Endodermal cell (in vitro differentiated cells): Measurements from ENCODE around the gene BPIFB2. TPM values are rescaled to one million over a fixed set of nuclear protein-coding genes. Genes with fewer than 3 reads are reported as not detected.

ENCODE experiments used
- DNase-seq: peaks from one replicate; pipeline ENCODE4 v3.0.0-alpha.2; 2017
- H3K27ac ChIP-seq: 2 replicates; pipeline ENCODE4 v1.5.1; 2013; ENCODE audit warnings: mild to moderate bottlenecking, low read depth, low read length, moderate library complexity
- H3K27me3 ChIP-seq: 2 replicates; pipeline ENCODE4 v1.6.1; 2013; ENCODE audit warnings: mild to moderate bottlenecking, low read length, moderate library complexity; ENCODE audit not compliant: insufficient read depth, control insufficient read depth, poor library complexity, severe bottlenecking
- H3K36me3 ChIP-seq: 2 replicates; pipeline ENCODE4 v1.7.0; 2013; ENCODE audit warnings: mild to moderate bottlenecking, low read length, moderate library complexity; ENCODE audit not compliant: control insufficient read depth, insufficient read depth
- H3K4me1 ChIP-seq: one replicate; pipeline ENCODE4 v1.7.0; 2013; ENCODE audit warnings: low read length; ENCODE audit not compliant: control insufficient read depth, insufficient read depth
- H3K4me3 ChIP-seq: 2 replicates; pipeline ENCODE4 v1.5.1; 2013; ENCODE audit warnings: mild to moderate bottlenecking, low read length, moderate library complexity
- H3K9ac ChIP-seq: 2 replicates; pipeline ENCODE4 v1.6.1; 2013; ENCODE audit warnings: mild to moderate bottlenecking, low read length, moderate library complexity; ENCODE audit not compliant: poor library complexity, severe bottlenecking; ENCODE audit errors: extremely low read depth
- H3K9me3 ChIP-seq: 2 replicates; pipeline ENCODE4 v1.6.1; 2013; ENCODE audit warnings: mild to moderate bottlenecking, low read length, moderate library complexity; ENCODE audit not compliant: control insufficient read depth
- H3K27ac Mint-ChIP-seq: 2 replicates; pipeline ENCODE4 v1.8.0; 2020; ENCODE audit warnings: mixed read lengths
- H3K27me3 Mint-ChIP-seq: 2 replicates; pipeline ENCODE4 v1.8.0; 2021; ENCODE audit warnings: mild to moderate bottlenecking, mixed read lengths; ENCODE audit not compliant: insufficient read depth
- H3K36me3 Mint-ChIP-seq: 2 replicates; pipeline ENCODE4 v1.8.0; 2020; ENCODE audit warnings: low read depth, mixed read lengths
- H3K4me1 Mint-ChIP-seq: 2 replicates; pipeline ENCODE4 v1.8.0; 2020; ENCODE audit warnings: mixed read lengths
- H3K4me3 Mint-ChIP-seq: 2 replicates; pipeline ENCODE4 v1.8.0; 2020; ENCODE audit warnings: mild to moderate bottlenecking, moderate library complexity, mixed read lengths
- H3K9me3 Mint-ChIP-seq: 2 replicates; pipeline ENCODE4 v1.8.0; 2020; ENCODE audit warnings: mild to moderate bottlenecking, mixed read lengths
- CTCF ChIP-seq: fragments of 200-600 bp; sonication (generic); conservative IDR thresholded peaks from 2 replicates; pipeline ENCODE4 v1.5.0; 2021; ENCODE audit warnings: antibody characterized with exemption, mild to moderate bottlenecking
- WGBS, 2 experiments: methylation state at CpG; one replicate each; pipeline versions ENCODE4 v1.1.5 to v1.1.7; 2013; ENCODE audit warnings: missing lambda C conversion rate in 2 of 2, mixed read lengths in 1 of 2; ENCODE audit not compliant: insufficient coverage in 1 of 2, insufficient read length in 1 of 2; 5-methylcytosine and 5-hydroxymethylcytosine counted together
- total RNA-seq, 2 donors: library from RNA; stranded (reverse); fragmentation: NEBNext Ultra II Directional in 1 of 2; extraction: Animal tissue kit (Norgen Biotek cat#: 25700) in 1 of 2; gene quantifications; 2 replicates in 1 of 2; 3 replicates in 1 of 2; pipeline ENCODE4 v1.2.1, GENCODE V29; 2021

BPIFB2 gene
- total RNA-seq, 2 donors from 2014 or later, result not detected

GRCh38 chr20:33030076-33030475 is 22.6 kb downstream of the BPIFB2 start:
- Histone ChIP-seq H3K9me3 (no peaks in the 10 kb centered on the region), H3K27me3 (no peaks in the 10 kb centered on the region), H3K9ac (no peak overlapping the region), H3K36me3 (no peaks in the 10 kb centered on the region), H3K4me1 (no peaks in the 10 kb centered on the region), H3K4me3 (no peak overlapping the region), H3K27ac (no peak overlapping the region)
- no peaks in the 10 kb centered on the region for H3K36me3 Mint-ChIP-seq
- no peaks in the 10 kb centered on the region for H3K9me3 Mint-ChIP-seq
- no peak overlapping the region for H3K4me3 Mint-ChIP-seq
- WGBS, 2 experiments, result 89 to 94% methylated on average over 7 to 9 of the region's 9 CpGs
- no peaks in the 10 kb centered on the region for H3K4me1 Mint-ChIP-seq
- H3K27me3 Mint-ChIP-seq, result peaks cover 6% of the 10 kb centered on the region
- DNase-seq, result no peak
- no peak overlapping the region for H3K27ac Mint-ChIP-seq
- TF ChIP-seq CTCF, result no peak

GRCh38 chr20:33030569-33030968 is 23.1 kb downstream of the BPIFB2 start:
- H3K27me3 Mint-ChIP-seq, result peaks cover 9% of the 10 kb centered on the region
- DNase-seq, result no peak
- no peak overlapping the region for H3K4me3 Mint-ChIP-seq
- 89 to 91% methylated on average over 4 to 6 of the region's 6 CpGs for WGBS, 2 experiments
- Histone ChIP-seq H3K9me3 (no peaks in the 10 kb centered on the region), H3K9ac (no peak overlapping the region), H3K4me1 (no peaks in the 10 kb centered on the region), H3K27me3 (no peaks in the 10 kb centered on the region), H3K4me3 (no peak overlapping the region), H3K36me3 (no peaks in the 10 kb centered on the region), H3K27ac (no peak overlapping the region)
- no peak for TF ChIP-seq CTCF
- no peak overlapping the region for H3K27ac Mint-ChIP-seq
- no peaks in the 10 kb centered on the region for H3K9me3 Mint-ChIP-seq
- no peaks in the 10 kb centered on the region for H3K4me1 Mint-ChIP-seq
- no peaks in the 10 kb centered on the region for H3K36me3 Mint-ChIP-seq

- Mint-ChIP-seq H3K4me3 (no peak within 1 kb of the TSS), H3K9me3 (no peaks in the 10 kb centered on the region), H3K27ac (peak within 1 kb of the TSS; percentile 31), H3K4me1 (no peaks in the 10 kb centered on the region), H3K36me3 (no peaks in the 10 kb centered on the region), H3K27me3 (peaks cover 11% of the 10 kb centered on the region)
- no peaks in the 10 kb centered on the region for H3K27me3 ChIP-seq
- H3K9me3 ChIP-seq, result no peaks in the 10 kb centered on the region
- H3K4me3 ChIP-seq, result no peak within 1 kb of the TSS
- no peak within 1 kb of the TSS for H3K27ac ChIP-seq
- WGBS, 2 experiments, result 90 to 96% methylated on average over 6 to 9 of the region's 10 CpGs
- H3K4me1 ChIP-seq, result no peaks in the 10 kb centered on the region
- H3K36me3 ChIP-seq, result no peaks in the 10 kb centered on the region
- H3K9ac ChIP-seq, result no peak within 1 kb of the TSS
- no peak for TF ChIP-seq CTCF
- DNase-seq, result no peak
These were observed 24.0 kb downstream of the BPIFB2 start, which contains the start of gene BPIFB6 for GRCh38 chr20:33031531-33031930. Gene BPIFB6, plus strand, starts transcription at chr20:33031648. Its CDS starts 0 bp downstream, at chr20:33031648.
